Skeletal muscle tissue (tissue), 4 donors: ENCODE data around the gene PIK3R1. TPM values are rescaled to one million over a fixed set of nuclear protein-coding genes. Genes with fewer than 3 reads are reported as not detected.

ENCODE experiments used
- H3K27ac ChIP-seq: one replicate; pipeline ENCODE4 v1.7.0; 2013; ENCODE audit warnings: mild to moderate bottlenecking, low read depth, low read length, inconsistent platforms
- H3K27me3 ChIP-seq, 3 donors: one replicate each; pipeline ENCODE4 v1.7.0; 2013; ENCODE audit warnings: low read length in 3 of 3; ENCODE audit not compliant: control insufficient read depth in 3 of 3, insufficient read depth in 3 of 3
- H3K36me3 ChIP-seq, 3 donors: one replicate each; pipeline ENCODE4 v1.7.0; 2013; ENCODE audit warnings: low read length in 3 of 3; ENCODE audit not compliant: control insufficient read depth in 3 of 3, insufficient read depth in 3 of 3
- H3K4me1 ChIP-seq, 3 donors: one replicate each; pipeline ENCODE4 v1.7.0; 2013; ENCODE audit warnings: low read length in 3 of 3, mild to moderate bottlenecking in 3 of 3; ENCODE audit not compliant: control insufficient read depth in 3 of 3, insufficient read depth in 3 of 3
- H3K4me3 ChIP-seq, 3 donors: one replicate each; pipeline ENCODE4 v1.7.0; 2013; ENCODE audit warnings: low read length in 3 of 3
- H3K9ac ChIP-seq, 3 donors: one replicate each; pipeline ENCODE4 v1.7.0; 2013; ENCODE audit warnings: low read length in 3 of 3, mild to moderate bottlenecking in 3 of 3, moderate library complexity in 2 of 3, low read depth in 1 of 3
- H3K9me3 ChIP-seq, 3 donors: one replicate each; pipeline ENCODE4 v1.7.0; 2013; ENCODE audit warnings: low read length in 3 of 3; ENCODE audit not compliant: control insufficient read depth in 3 of 3
- total RNA-seq: library from RNA; depleted of rRNA; stranded (reverse); fragments of >200 nt; gene quantifications from one replicate; pipeline ENCODE4 v1.2.3, GENCODE V29; 2014
- donor health status: Osteomylitis.

PIK3R1 gene
- total RNA-seq, 1 donor from 2014 or later = 33.4 TPM

DNA sequence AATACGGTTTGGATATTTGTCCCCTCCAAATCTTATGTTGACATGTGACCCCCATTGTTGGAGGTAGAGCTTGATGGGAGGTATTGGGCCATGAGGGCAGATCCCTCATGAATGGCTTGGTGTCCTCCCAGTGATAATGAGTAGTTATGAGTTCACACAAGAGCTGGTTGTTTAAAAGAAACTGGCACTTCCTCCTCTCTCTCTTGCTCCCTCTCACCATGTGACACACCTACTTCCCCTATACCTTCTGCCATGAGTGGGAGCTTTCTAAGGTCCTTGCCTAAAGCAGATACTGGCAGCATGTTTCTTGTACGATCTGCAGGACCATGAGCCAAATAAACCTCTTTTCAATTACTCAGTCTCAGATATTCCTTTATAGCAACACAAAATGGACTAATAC lies 132.0 kb downstream of the PIK3R1 start:
- H3K4me1 ChIP-seq = peaks cover 0 to 21% (median 17%) of the 10 kb centered on the region in 3 donors
- no peaks in the 10 kb centered on the region for H3K9me3 ChIP-seq
- no peaks in the 10 kb centered on the region for H3K36me3 ChIP-seq
- H3K27ac ChIP-seq = no peak overlapping the region
- no peak overlapping the region for H3K9ac ChIP-seq
- no peaks in the 10 kb centered on the region for H3K27me3 ChIP-seq
- H3K4me3 ChIP-seq = no peak overlapping the region

DNA sequence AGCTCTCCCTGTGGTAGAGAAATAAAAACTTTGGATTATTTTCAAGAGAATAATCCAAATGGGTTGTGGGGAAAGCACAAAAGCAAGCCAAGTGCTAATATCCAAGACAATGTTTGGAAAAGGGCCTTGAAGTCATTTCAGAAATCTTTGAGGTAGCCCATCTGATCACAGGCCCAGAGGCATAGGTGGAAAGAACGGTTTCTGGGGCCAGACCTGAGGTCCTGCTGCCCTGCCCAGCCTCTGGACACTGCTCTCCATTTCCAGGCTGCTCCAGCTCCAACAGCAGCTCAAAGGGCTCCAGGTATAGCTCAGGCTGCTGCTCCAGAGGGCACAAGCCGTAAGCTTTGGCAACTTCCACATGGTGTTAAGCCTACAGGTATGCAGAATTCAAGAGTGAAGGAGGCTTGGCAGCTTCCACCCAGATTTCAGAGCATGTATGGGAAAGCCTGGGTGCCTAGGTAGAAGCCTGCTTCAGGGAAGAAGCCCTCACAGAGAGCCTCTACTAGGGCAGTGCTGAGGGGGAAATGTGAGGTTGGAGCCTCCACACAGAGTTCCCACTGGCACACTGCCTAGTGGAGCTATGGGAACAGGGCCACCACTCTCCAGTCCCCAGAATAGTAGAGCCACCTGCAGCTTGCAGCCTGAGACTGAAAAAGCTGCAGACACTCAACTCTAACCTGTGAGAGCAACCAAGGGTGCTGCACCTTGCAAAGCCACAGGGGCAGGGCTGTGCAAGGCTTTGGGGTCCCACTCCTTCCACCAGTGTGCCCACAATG lies 133.1 kb downstream of the PIK3R1 start:
- peaks cover 0 to 15% (median 12%) of the 10 kb centered on the region in 3 donors for H3K4me1 ChIP-seq
- no peaks in the 10 kb centered on the region for H3K36me3 ChIP-seq
- no peak overlapping the region for H3K27ac ChIP-seq

DNA sequence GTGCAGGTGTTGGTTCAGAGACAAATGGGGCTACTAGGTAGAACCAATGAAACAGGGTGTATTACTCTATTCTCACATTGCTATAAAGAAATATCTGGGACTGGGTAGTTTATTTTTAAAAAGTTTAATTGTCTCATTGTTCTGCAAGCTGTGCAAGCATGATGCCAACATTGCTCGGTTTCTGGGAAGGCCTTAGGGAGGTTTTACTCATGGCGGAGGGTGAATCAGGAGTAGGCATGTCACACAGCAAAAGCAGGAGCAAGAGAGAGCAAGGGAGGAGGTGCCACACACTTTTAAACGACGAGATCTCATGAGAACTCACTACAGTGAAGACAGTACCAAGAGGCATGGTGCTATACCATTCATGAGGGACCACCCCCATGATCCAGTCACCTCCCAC lies 134.6 kb downstream of the PIK3R1 start:
- Histone ChIP-seq H3K4me1 (peaks cover 0 to 7% (median 6%) of the 10 kb centered on the region in 3 donors), H3K9ac (no peak overlapping the region), H3K27me3 (no peaks in the 10 kb centered on the region), H3K4me3 (no peak overlapping the region), H3K36me3 (no peaks in the 10 kb centered on the region), H3K9me3 (no peaks in the 10 kb centered on the region), H3K27ac (no peak overlapping the region)

More for the DNA sequence above, 133.1 kb downstream of the PIK3R1 start:
- no peak overlapping the region for H3K4me3 ChIP-seq
- H3K9me3 ChIP-seq = no peaks in the 10 kb centered on the region
- H3K9ac ChIP-seq = no peak overlapping the region
- H3K27me3 ChIP-seq = no peaks in the 10 kb centered on the region
